Stimulated activated CD4-positive, alpha-beta T cell treated with anti-CD3 and anti-CD28 coated beads, Interleukin-2, amount 100 ng/mL, for 48 hours (primary cell): Measurements from ENCODE around the gene BOLL.
"Not testable (repeated sequence)": the region's sequence is repeated elsewhere in the genome, so short reads cannot be mapped to it uniquely, and the experiment has no call there.

Source experiments
- DNase-seq, 2 donors: peaks; one replicate each; pipeline ENCODE4 v3.0.0-alpha.2; 2020

Gene BOLL

GRCh38 chr2:197705912-197706838 is 78.9 kb downstream of the BOLL start:
- peak in 1 of 2 donors; percentile 21 for DNase-seq

GRCh38 chr2:197705121-197705911 is 79.8 kb downstream of the BOLL start, which contains the start of gene MARS2:
Gene MARS2 (plus strand): TSS chr2:197705369. CDS start chr2:197705406, 37 bp downstream.
- DNase-seq, result peak; percentile 86 to 89

GRCh38 chr2:197704434-197705120 is 80.5 kb downstream of the BOLL start:
- no peak for DNase-seq

- no peak for DNase-seq
These were observed 84.2 kb downstream of the BOLL start for GRCh38 chr2:197700960-197701359.

GRCh38 chr2:197699724-197700123 is 85.4 kb downstream of the BOLL start:
- not testable (repeated sequence) for DNase-seq

- not testable (repeated sequence) for DNase-seq
These were observed 88.5 kb downstream of the BOLL start for GRCh38 chr2:197696571-197696970.

- not testable (repeated sequence) for DNase-seq
These were observed 89.1 kb downstream of the BOLL start for GRCh38 chr2:197695971-197696370.

GRCh38 chr2:197695206-197695605 is 89.9 kb downstream of the BOLL start:
- not testable (repeated sequence) for DNase-seq

- no peak for DNase-seq
These were observed 107.6 kb downstream of the BOLL start for GRCh38 chr2:197677483-197677882.

GRCh38 chr2:197677056-197677455 is 108.1 kb downstream of the BOLL start:
- no peak for DNase-seq
